Ascending aorta (tissue), 2 donors: ENCODE measurements around the gene NFAM1. TPM values are rescaled to one million over a fixed set of nuclear protein-coding genes. Genes with fewer than 3 reads are reported as not detected.

Experiments
- DNase-seq, 2 donors: peaks; one replicate each; pipeline ENCODE4 v3.0.0-alpha.2; 2019; ENCODE audit warnings: low spot score in 2 of 2
- H3K27ac ChIP-seq, 2 donors: fragments of 200-600 bp; sonication (generic); one replicate each; pipeline ENCODE4 v1.5.1; 2016 to 2017; ENCODE audit warnings: mild to moderate bottlenecking in 1 of 2
- H3K27me3 ChIP-seq: fragments of 200-600 bp; sonication (generic); one replicate; pipeline ENCODE4 v1.5.1; 2017
- H3K36me3 ChIP-seq, 2 donors: fragments of 200-600 bp; sonication (generic); one replicate each; pipeline ENCODE4 v1.5.1; 2016
- H3K4me1 ChIP-seq, 2 donors: fragments of 200-600 bp; sonication (generic); one replicate each; pipeline ENCODE4 v1.5.1; 2016 to 2017; ENCODE audit warnings: mild to moderate bottlenecking in 1 of 2
- H3K4me3 ChIP-seq, 2 donors: fragments of 200-600 bp; sonication (generic); one replicate each; pipeline ENCODE4 v1.5.1; 2016 to 2017; ENCODE audit warnings: mild to moderate bottlenecking in 1 of 2
- H3K9me3 ChIP-seq, 2 donors: fragments of 200-600 bp; sonication (generic); one replicate each; pipeline ENCODE4 v1.5.1; 2016
- CTCF ChIP-seq, 3 experiments: fragments of 200-600 bp in 2 of 3; fragments of 450-650 bp in 1 of 3; sonication (generic) in 2 of 3; IDR thresholded peaks; one replicate each; pipeline ENCODE4 v1.5.1; 2016 to 2019; ENCODE audit warnings: antibody characterized with exemption in 3 of 3, mild to moderate bottlenecking in 1 of 3, moderate library complexity in 1 of 3
- intact Hi-C: fragments of 100-400 bp; cut with DNase I; formaldehyde crosslinking; loops from one replicate; pipeline ENCODE4 v1.15.1; 2023
- total RNA-seq: library from RNA; depleted of rRNA; stranded (reverse); fragments of >200 nt; gene quantifications from one replicate; pipeline ENCODE4 v1.1.0, GENCODE V29; 2016

Gene NFAM1
- total RNA-seq, 1 donor from 2014 or later, result 1.5 TPM

GRCh38 chr22:42414021-42414420, 18.2 kb downstream of the NFAM1 start:
- H3K9me3 ChIP-seq, result no peaks in the 10 kb centered on the region
- no peak for DNase-seq
- TF ChIP-seq CTCF (IDR thresholded peaks at IDR 0.05), result no peak
- no peak overlapping the region for H3K4me3 ChIP-seq
- no peak overlapping the region for H3K27ac ChIP-seq
- no peaks in the 10 kb centered on the region for H3K36me3 ChIP-seq
- no peaks in the 10 kb centered on the region for H3K27me3 ChIP-seq
- intact Hi-C loops, result no loop called here
- no peaks in the 10 kb centered on the region for H3K4me1 ChIP-seq

GRCh38 chr22:42412744-42413333, 19.4 kb downstream of the NFAM1 start:
- Histone ChIP-seq H3K4me3 (no peak overlapping the region), H3K27me3 (no peaks in the 10 kb centered on the region), H3K27ac (no peak overlapping the region), H3K9me3 (no peaks in the 10 kb centered on the region), H3K36me3 (no peaks in the 10 kb centered on the region), H3K4me1 (no peaks in the 10 kb centered on the region)
- intact Hi-C loops, result no loop called here
- no peak for TF ChIP-seq CTCF (IDR thresholded peaks at IDR 0.05)
- DNase-seq, result no peak

GRCh38 chr22:42410708-42411107, 21.5 kb downstream of the NFAM1 start:
- H3K9me3 ChIP-seq, result no peaks in the 10 kb centered on the region
- intact Hi-C loops, result no loop called here
- H3K4me1 ChIP-seq, result no peaks in the 10 kb centered on the region
- no peaks in the 10 kb centered on the region for H3K36me3 ChIP-seq
- H3K4me3 ChIP-seq, result no peak overlapping the region
- no peaks in the 10 kb centered on the region for H3K27me3 ChIP-seq
- TF ChIP-seq CTCF (IDR thresholded peaks at IDR 0.05), result no peak
- H3K27ac ChIP-seq, result no peak overlapping the region
- no peak for DNase-seq

- Histone ChIP-seq H3K4me3 (no peak overlapping the region), H3K4me1 (no peaks in the 10 kb centered on the region), H3K27ac (no peak overlapping the region), H3K9me3 (no peaks in the 10 kb centered on the region), H3K36me3 (no peaks in the 10 kb centered on the region), H3K27me3 (no peaks in the 10 kb centered on the region)
- intact Hi-C loops, result no loop called here
- DNase-seq, result no peak
- no peak for TF ChIP-seq CTCF (IDR thresholded peaks at IDR 0.05)
Measured at GRCh38 chr22:42408810-42409529, 23.2 kb downstream of the NFAM1 start.

GRCh38 chr22:42408276-42408675, 23.9 kb downstream of the NFAM1 start:
- DNase-seq, result no peak
- TF ChIP-seq CTCF (IDR thresholded peaks at IDR 0.05), result no peak
- intact Hi-C loops, result no loop called here
- Histone ChIP-seq H3K9me3 (no peaks in the 10 kb centered on the region), H3K27ac (no peak overlapping the region), H3K27me3 (no peaks in the 10 kb centered on the region), H3K36me3 (no peaks in the 10 kb centered on the region), H3K4me3 (no peak overlapping the region), H3K4me1 (no peaks in the 10 kb centered on the region)
